ENCODE measurements around the gene FCHSD2.

FCHSD2 gene

DNA sequence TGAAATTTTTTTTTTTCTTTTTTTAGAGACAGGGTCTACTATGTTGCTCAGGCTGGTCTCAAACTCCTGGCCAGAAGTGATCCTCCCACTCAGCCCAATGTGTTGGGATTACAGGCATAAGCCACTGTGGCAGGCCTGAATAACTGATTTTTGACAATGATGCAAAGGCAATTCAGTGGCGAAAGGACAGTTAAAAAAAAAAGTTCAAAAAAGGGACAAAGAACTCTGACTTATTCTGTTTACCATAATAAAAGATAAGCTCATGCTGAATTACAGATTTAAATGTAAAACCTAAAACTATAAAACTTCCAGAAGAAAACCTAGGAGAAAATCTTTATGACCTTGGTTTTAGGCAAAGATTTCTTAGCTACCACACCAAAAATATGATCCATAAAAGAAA, 279.0 kb downstream of the FCHSD2 start:
- peaks cover 56% of the 10 kb centered on the region for H3K36me3 ChIP-seq (ENCODE audit: insufficient read depth, low read length)
- no peaks in the 10 kb centered on the region for H3K4me1 ChIP-seq (ENCODE audit: insufficient read depth, low read length, severe bottlenecking)
- no peak overlapping the region for H3K4me2 ChIP-seq (ENCODE audit: low read length)

DNA sequence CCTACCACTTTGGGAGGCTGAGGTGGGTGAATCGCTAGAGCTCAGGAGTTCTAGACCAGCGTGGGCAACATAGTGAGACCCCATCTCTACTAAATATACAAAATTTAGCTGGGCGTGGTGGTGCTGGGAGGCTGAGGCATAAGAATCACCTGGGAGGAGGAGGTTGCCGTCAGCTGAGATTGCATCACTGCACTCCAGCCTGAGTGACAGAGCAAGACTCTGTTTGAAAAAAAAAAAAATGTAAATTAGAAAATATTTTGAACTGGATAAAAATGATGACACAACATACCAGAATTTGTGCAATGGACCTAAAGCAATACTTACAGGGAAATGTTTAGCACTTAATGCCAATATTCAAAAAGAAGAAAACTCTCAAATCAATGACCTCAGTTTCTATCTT, 281.5 kb downstream of the FCHSD2 start:
- H3K9me2 ChIP-seq (ENCODE audit: low read depth, low read length), result no peaks in the 10 kb centered on the region
- no peak overlapping the region for H2AFZ ChIP-seq (ENCODE audit: low read length)
- no peak overlapping the region for H3K4me2 ChIP-seq (ENCODE audit: low read length)
- no peaks in the 10 kb centered on the region for H3K27me3 ChIP-seq (ENCODE audit: insufficient read depth, low read length)
- no peaks in the 10 kb centered on the region for H3K4me1 ChIP-seq (ENCODE audit: insufficient read depth, low read length, severe bottlenecking)
- no peak overlapping the region for H3K27ac ChIP-seq (ENCODE audit: low read depth, low read length, poor library complexity, severe bottlenecking)
- no peaks in the 10 kb centered on the region for H3K9me3 ChIP-seq (ENCODE audit: low read length)
- H3K36me3 ChIP-seq (ENCODE audit: insufficient read depth, low read length), result peaks cover 41% of the 10 kb centered on the region
- no peaks in the 10 kb centered on the region for H3F3A ChIP-seq (ENCODE audit: insufficient read depth, low read length)
- H3K79me2 ChIP-seq (ENCODE audit: insufficient read depth, low read length), result no peaks in the 10 kb centered on the region
- no peak overlapping the region for H3K4me3 ChIP-seq (ENCODE audit: low read depth, low read length, poor library complexity, severe bottlenecking)
- TF ChIP-seq EZH2 (IDR thresholded peaks at IDR 0.05; ENCODE audit: borderline replicate concordance, low read length), result no peak
- TF ChIP-seq, protein P1, sequence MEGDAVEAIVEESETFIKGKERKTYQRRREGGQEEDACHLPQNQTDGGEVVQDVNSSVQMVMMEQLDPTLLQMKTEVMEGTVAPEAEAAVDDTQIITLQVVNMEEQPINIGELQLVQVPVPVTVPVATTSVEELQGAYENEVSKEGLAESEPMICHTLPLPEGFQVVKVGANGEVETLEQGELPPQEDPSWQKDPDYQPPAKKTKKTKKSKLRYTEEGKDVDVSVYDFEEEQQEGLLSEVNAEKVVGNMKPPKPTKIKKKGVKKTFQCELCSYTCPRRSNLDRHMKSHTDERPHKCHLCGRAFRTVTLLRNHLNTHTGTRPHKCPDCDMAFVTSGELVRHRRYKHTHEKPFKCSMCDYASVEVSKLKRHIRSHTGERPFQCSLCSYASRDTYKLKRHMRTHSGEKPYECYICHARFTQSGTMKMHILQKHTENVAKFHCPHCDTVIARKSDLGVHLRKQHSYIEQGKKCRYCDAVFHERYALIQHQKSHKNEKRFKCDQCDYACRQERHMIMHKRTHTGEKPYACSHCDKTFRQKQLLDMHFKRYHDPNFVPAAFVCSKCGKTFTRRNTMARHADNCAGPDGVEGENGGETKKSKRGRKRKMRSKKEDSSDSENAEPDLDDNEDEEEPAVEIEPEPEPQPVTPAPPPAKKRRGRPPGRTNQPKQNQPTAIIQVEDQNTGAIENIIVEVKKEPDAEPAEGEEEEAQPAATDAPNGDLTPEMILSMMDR (IDR thresholded peaks at IDR 0.05; ENCODE audit: low read length), result no peak
- no peaks in the 10 kb centered on the region for H4K20me1 ChIP-seq (ENCODE audit: insufficient read depth, low read length)
- H3K9ac ChIP-seq (ENCODE audit: low read length), result no peak overlapping the region

More for the DNA sequence above, 279.0 kb downstream of the FCHSD2 start:
- Histone ChIP-seq H4K20me1 (ENCODE audit: insufficient read depth, low read length) (no peaks in the 10 kb centered on the region), H3K9ac (ENCODE audit: low read length) (no peak overlapping the region), H3K9me3 (ENCODE audit: low read length) (no peaks in the 10 kb centered on the region), H3K27ac (ENCODE audit: low read depth, low read length, poor library complexity, severe bottlenecking) (no peak overlapping the region), H3K4me3 (ENCODE audit: low read depth, low read length, poor library complexity, severe bottlenecking) (no peak overlapping the region), H3K79me2 (ENCODE audit: insufficient read depth, low read length) (no peaks in the 10 kb centered on the region), H3K9me2 (ENCODE audit: low read depth, low read length) (no peaks in the 10 kb centered on the region), H2AFZ (ENCODE audit: low read length) (no peak overlapping the region), H3K27me3 (ENCODE audit: insufficient read depth, low read length) (no peaks in the 10 kb centered on the region), H3F3A (ENCODE audit: insufficient read depth, low read length) (no peaks in the 10 kb centered on the region)
- no peak for TF ChIP-seq EZH2 (IDR thresholded peaks at IDR 0.05; ENCODE audit: borderline replicate concordance, low read length)
- TF ChIP-seq, protein P1 (IDR thresholded peaks at IDR 0.05; ENCODE audit: low read length), result no peak

DNA sequence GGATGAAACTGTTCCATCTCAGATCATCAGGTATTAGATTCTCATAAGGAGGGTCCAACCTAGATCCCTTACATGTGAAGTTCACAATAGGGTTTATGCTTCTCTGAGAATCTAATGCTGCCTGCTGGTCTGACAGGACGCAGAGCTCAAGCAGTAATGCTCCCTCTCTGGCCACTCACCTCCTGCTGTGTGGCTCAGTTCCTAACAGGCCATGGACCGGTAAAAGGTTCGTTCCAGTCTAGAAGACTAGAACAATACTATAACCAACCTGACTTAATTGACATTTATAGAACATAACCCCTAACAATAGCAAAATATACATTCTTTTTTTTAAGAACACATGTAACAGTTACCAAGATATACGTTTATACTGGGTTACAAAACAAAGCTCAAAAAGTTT, 282.1 kb downstream of the FCHSD2 start:
- Histone ChIP-seq H3K9me3 (ENCODE audit: low read length) (no peaks in the 10 kb centered on the region), H3K79me2 (ENCODE audit: insufficient read depth, low read length) (no peaks in the 10 kb centered on the region), H3K4me3 (ENCODE audit: low read depth, low read length, poor library complexity, severe bottlenecking) (no peak overlapping the region), H3K27ac (ENCODE audit: low read depth, low read length, poor library complexity, severe bottlenecking) (no peak overlapping the region), H3K27me3 (ENCODE audit: insufficient read depth, low read length) (no peaks in the 10 kb centered on the region), H3K36me3 (ENCODE audit: insufficient read depth, low read length) (peaks cover 46% of the 10 kb centered on the region), H3K4me1 (ENCODE audit: insufficient read depth, low read length, severe bottlenecking) (no peaks in the 10 kb centered on the region), H3K4me2 (ENCODE audit: low read length) (no peak overlapping the region), H3F3A (ENCODE audit: insufficient read depth, low read length) (no peaks in the 10 kb centered on the region), H3K9me2 (ENCODE audit: low read depth, low read length) (no peaks in the 10 kb centered on the region), H3K9ac (ENCODE audit: low read length) (no peak overlapping the region), H2AFZ (ENCODE audit: low read length) (no peak overlapping the region), H4K20me1 (ENCODE audit: insufficient read depth, low read length) (no peaks in the 10 kb centered on the region)
- TF ChIP-seq, protein P1 (IDR thresholded peaks at IDR 0.05; ENCODE audit: low read length), result no peak
- no peak for TF ChIP-seq EZH2 (IDR thresholded peaks at IDR 0.05; ENCODE audit: borderline replicate concordance, low read length)

Data from OCI-LY1 (cell line).